ENCODE data around the gene CHI3L1.
A peak's percentile ranks its signal among the peaks of the same experiment; 100 is the strongest.

CHI3L1 gene

GRCh38 chr1:203204756-203205155, 18.3 kb upstream of the CHI3L1 start:
- no peaks in the 10 kb centered on the region for H3K27me3 ChIP-seq (replicated peaks; ENCODE audit: control insufficient read depth, insufficient read depth, low read length)
- no peak overlapping the region for H3K4me3 ChIP-seq (ENCODE audit: low read length)
- H3K9me3 ChIP-seq (ENCODE audit: control insufficient read depth, low read length), result no peaks in the 10 kb centered on the region
- H3K4me1 ChIP-seq (ENCODE audit: control insufficient read depth, insufficient read depth, low read length), result peaks cover 43% of the 10 kb centered on the region
- no peaks in the 10 kb centered on the region for H3K36me3 ChIP-seq (ENCODE audit: control insufficient read depth, insufficient read depth, low read length, severe bottlenecking)
- no peak for DNase-seq (ENCODE audit: low read depth)
- H3K9ac ChIP-seq (ENCODE audit: low read length), result no peak overlapping the region

- Histone ChIP-seq H3K4me1 (ENCODE audit: control insufficient read depth, insufficient read depth, low read length) (peaks cover 64% of the 10 kb centered on the region), H3K4me3 (ENCODE audit: low read length) (peak overlapping the region; percentile 12), H3K9ac (ENCODE audit: low read length) (peak overlapping the region; percentile 81), H3K9me3 (ENCODE audit: control insufficient read depth, low read length) (no peaks in the 10 kb centered on the region), H3K27me3 (replicated peaks; ENCODE audit: control insufficient read depth, insufficient read depth, low read length) (no peaks in the 10 kb centered on the region), H3K36me3 (ENCODE audit: control insufficient read depth, insufficient read depth, low read length, severe bottlenecking) (no peaks in the 10 kb centered on the region)
- DNase-seq (ENCODE audit: low read depth), result peak; percentile 93
These were observed 16.1 kb upstream of the CHI3L1 start for GRCh38 chr1:203202431-203203245.

GRCh38 chr1:203201516-203202205, 15.2 kb upstream of the CHI3L1 start:
- Histone ChIP-seq H3K9ac (ENCODE audit: low read length) (peak overlapping the region; percentile 27), H3K9me3 (ENCODE audit: control insufficient read depth, low read length) (no peaks in the 10 kb centered on the region), H3K4me1 (ENCODE audit: control insufficient read depth, insufficient read depth, low read length) (peaks cover 74% of the 10 kb centered on the region), H3K36me3 (ENCODE audit: control insufficient read depth, insufficient read depth, low read length, severe bottlenecking) (no peaks in the 10 kb centered on the region), H3K4me3 (ENCODE audit: low read length) (no peak overlapping the region), H3K27me3 (replicated peaks; ENCODE audit: control insufficient read depth, insufficient read depth, low read length) (no peaks in the 10 kb centered on the region)
- DNase-seq (ENCODE audit: low read depth), result no peak

GRCh38 chr1:203200916-203201315, 14.4 kb upstream of the CHI3L1 start:
- H3K36me3 ChIP-seq (ENCODE audit: control insufficient read depth, insufficient read depth, low read length, severe bottlenecking), result no peaks in the 10 kb centered on the region
- H3K4me1 ChIP-seq (ENCODE audit: control insufficient read depth, insufficient read depth, low read length), result peaks cover 81% of the 10 kb centered on the region
- H3K27me3 ChIP-seq (replicated peaks; ENCODE audit: control insufficient read depth, insufficient read depth, low read length), result no peaks in the 10 kb centered on the region
- H3K9ac ChIP-seq (ENCODE audit: low read length), result peak overlapping the region; percentile 70
- H3K4me3 ChIP-seq (ENCODE audit: low read length), result peak overlapping the region; percentile 40
- no peak for DNase-seq (ENCODE audit: low read depth)
- H3K9me3 ChIP-seq (ENCODE audit: control insufficient read depth, low read length), result no peaks in the 10 kb centered on the region

- Histone ChIP-seq H3K4me1 (ENCODE audit: control insufficient read depth, insufficient read depth, low read length) (peaks cover 83% of the 10 kb centered on the region), H3K4me3 (ENCODE audit: low read length) (peak overlapping the region; percentile 40), H3K9me3 (ENCODE audit: control insufficient read depth, low read length) (no peaks in the 10 kb centered on the region), H3K27me3 (replicated peaks; ENCODE audit: control insufficient read depth, insufficient read depth, low read length) (no peaks in the 10 kb centered on the region), H3K36me3 (ENCODE audit: control insufficient read depth, insufficient read depth, low read length, severe bottlenecking) (no peaks in the 10 kb centered on the region), H3K9ac (ENCODE audit: low read length) (peak overlapping the region; percentile 70)
- DNase-seq (ENCODE audit: low read depth), result peak; percentile 85
These were observed 13.5 kb upstream of the CHI3L1 start for GRCh38 chr1:203199816-203200571.

- Histone ChIP-seq H3K4me3 (ENCODE audit: low read length) (peak overlapping the region; percentile 15), H3K27me3 (replicated peaks; ENCODE audit: control insufficient read depth, insufficient read depth, low read length) (no peaks in the 10 kb centered on the region), H3K4me1 (ENCODE audit: control insufficient read depth, insufficient read depth, low read length) (peaks cover 79% of the 10 kb centered on the region), H3K9ac (ENCODE audit: low read length) (peak overlapping the region; percentile 31), H3K9me3 (ENCODE audit: control insufficient read depth, low read length) (no peaks in the 10 kb centered on the region), H3K36me3 (ENCODE audit: control insufficient read depth, insufficient read depth, low read length, severe bottlenecking) (no peaks in the 10 kb centered on the region)
- no peak for DNase-seq (ENCODE audit: low read depth)
These were observed 12.9 kb upstream of the CHI3L1 start for GRCh38 chr1:203199481-203199815.

- DNase-seq (ENCODE audit: low read depth), result no peak
- Histone ChIP-seq H3K36me3 (ENCODE audit: control insufficient read depth, insufficient read depth, low read length, severe bottlenecking) (no peaks in the 10 kb centered on the region), H3K27me3 (replicated peaks; ENCODE audit: control insufficient read depth, insufficient read depth, low read length) (no peaks in the 10 kb centered on the region), H3K9me3 (ENCODE audit: control insufficient read depth, low read length) (no peaks in the 10 kb centered on the region), H3K9ac (ENCODE audit: low read length) (peak overlapping the region; percentile 31), H3K4me3 (ENCODE audit: low read length) (no peak overlapping the region), H3K4me1 (ENCODE audit: control insufficient read depth, insufficient read depth, low read length) (peaks cover 79% of the 10 kb centered on the region)
These were observed 12.5 kb upstream of the CHI3L1 start for GRCh38 chr1:203199002-203199401.

GRCh38 chr1:203197625-203198024, 11.1 kb upstream of the CHI3L1 start:
- peaks cover 69% of the 10 kb centered on the region for H3K4me1 ChIP-seq (ENCODE audit: control insufficient read depth, insufficient read depth, low read length)
- no peak overlapping the region for H3K9ac ChIP-seq (ENCODE audit: low read length)
- H3K9me3 ChIP-seq (ENCODE audit: control insufficient read depth, low read length), result no peaks in the 10 kb centered on the region
- H3K4me3 ChIP-seq (ENCODE audit: low read length), result no peak overlapping the region
- DNase-seq (ENCODE audit: low read depth), result peak; percentile 76
- no peaks in the 10 kb centered on the region for H3K36me3 ChIP-seq (ENCODE audit: control insufficient read depth, insufficient read depth, low read length, severe bottlenecking)
- no peaks in the 10 kb centered on the region for H3K27me3 ChIP-seq (replicated peaks; ENCODE audit: control insufficient read depth, insufficient read depth, low read length)

- Histone ChIP-seq H3K9me3 (ENCODE audit: control insufficient read depth, low read length) (no peaks in the 10 kb centered on the region), H3K27me3 (replicated peaks; ENCODE audit: control insufficient read depth, insufficient read depth, low read length) (no peaks in the 10 kb centered on the region), H3K9ac (ENCODE audit: low read length) (peak overlapping the region; percentile 5), H3K36me3 (ENCODE audit: control insufficient read depth, insufficient read depth, low read length, severe bottlenecking) (no peaks in the 10 kb centered on the region), H3K4me3 (ENCODE audit: low read length) (no peak overlapping the region), H3K4me1 (ENCODE audit: control insufficient read depth, insufficient read depth, low read length) (peaks cover 57% of the 10 kb centered on the region)
- no peak for DNase-seq (ENCODE audit: low read depth)
These were observed 9.9 kb upstream of the CHI3L1 start for GRCh38 chr1:203196371-203196770.

GRCh38 chr1:203190949-203191348, 4.4 kb upstream of the CHI3L1 start:
- no peak for DNase-seq (ENCODE audit: low read depth)
- peaks cover 21% of the 10 kb centered on the region for H3K4me1 ChIP-seq (ENCODE audit: control insufficient read depth, insufficient read depth, low read length)
- H3K9ac ChIP-seq (ENCODE audit: low read length), result no peak overlapping the region
- no peaks in the 10 kb centered on the region for H3K9me3 ChIP-seq (ENCODE audit: control insufficient read depth, low read length)
- H3K27me3 ChIP-seq (replicated peaks; ENCODE audit: control insufficient read depth, insufficient read depth, low read length), result no peaks in the 10 kb centered on the region
- H3K36me3 ChIP-seq (ENCODE audit: control insufficient read depth, insufficient read depth, low read length, severe bottlenecking), result no peaks in the 10 kb centered on the region
- no peak overlapping the region for H3K4me3 ChIP-seq (ENCODE audit: low read length)

GRCh38 chr1:203189951-203190352, 3.4 kb upstream of the CHI3L1 start:
- H3K9me3 ChIP-seq (ENCODE audit: control insufficient read depth, low read length), result no peaks in the 10 kb centered on the region
- H3K27me3 ChIP-seq (replicated peaks; ENCODE audit: control insufficient read depth, insufficient read depth, low read length), result no peaks in the 10 kb centered on the region
- H3K4me1 ChIP-seq (ENCODE audit: control insufficient read depth, insufficient read depth, low read length), result peaks cover 16% of the 10 kb centered on the region
- H3K36me3 ChIP-seq (ENCODE audit: control insufficient read depth, insufficient read depth, low read length, severe bottlenecking), result no peaks in the 10 kb centered on the region
- H3K4me3 ChIP-seq (ENCODE audit: low read length), result no peak overlapping the region
- no peak for DNase-seq (ENCODE audit: low read depth)
- no peak overlapping the region for H3K9ac ChIP-seq (ENCODE audit: low read length)

Measured in adipocyte (in vitro differentiated cells).